RWPE2 (cell line): Measurements from ENCODE around the gene WFIKKN2.

Experiments
- ATAC-seq: fragments of 200-7000 bp; cut with Tn5 transposase; 3 replicates; pipeline ENCODE4 v1.9.1; 2021; ENCODE audit warnings: low read depth
- DNase-seq: peaks from one replicate; pipeline ENCODE4 v3.0.0-alpha.2; 2020; ENCODE audit warnings: low spot score
- H3K27ac ChIP-seq: fragments of 450-650 bp; 2 replicates; pipeline ENCODE4 v1.5.1; 2017; ENCODE audit warnings: mild to moderate bottlenecking; ENCODE audit not compliant: poor library complexity, severe bottlenecking
- H3K27me3 ChIP-seq: fragments of 250-450 bp; sonication (Bioruptor Pico); 2 replicates; pipeline ENCODE4 v1.5.1; 2021; ENCODE audit warnings: mild to moderate bottlenecking, moderate library complexity; ENCODE audit not compliant: insufficient read depth, poor library complexity, severe bottlenecking
- H3K36me3 ChIP-seq: fragments of 250-450 bp; sonication (Bioruptor Pico); 2 replicates; pipeline ENCODE4 v1.5.1; 2020; ENCODE audit warnings: low read depth, mild to moderate bottlenecking, moderate library complexity
- H3K4me1 ChIP-seq: fragments of 250-450 bp; sonication (Bioruptor Pico); 2 replicates; pipeline ENCODE4 v1.5.1; 2021; ENCODE audit warnings: mild to moderate bottlenecking, moderate library complexity; ENCODE audit not compliant: insufficient read depth, poor library complexity, severe bottlenecking
- H3K4me3 ChIP-seq: fragments of 250-450 bp; sonication (Bioruptor Pico); 2 replicates; pipeline ENCODE4 v1.5.1; 2021; ENCODE audit warnings: mild to moderate bottlenecking, moderate library complexity; ENCODE audit not compliant: severe bottlenecking
- H3K9me3 ChIP-seq: fragments of 250-450 bp; sonication (Bioruptor Pico); 2 replicates; pipeline ENCODE4 v1.5.1; 2021; ENCODE audit warnings: mild to moderate bottlenecking, moderate library complexity; ENCODE audit not compliant: severe bottlenecking
- CTCF ChIP-seq: fragments of 450-650 bp; IDR thresholded peaks from one replicate; pipeline ENCODE4 v1.5.1; 2017; ENCODE audit warnings: mild to moderate bottlenecking, moderate library complexity; ENCODE audit not compliant: poor library complexity, severe bottlenecking

The WFIKKN2 gene

GRCh38 chr17:50830994-50831393 lies 4.4 kb upstream of the WFIKKN2 start:
- no peak for DNase-seq
- TF ChIP-seq CTCF: no peak
- Histone ChIP-seq H3K36me3 (no peaks in the 10 kb centered on the region), H3K9me3 (no peaks in the 10 kb centered on the region), H3K4me1 (no peaks in the 10 kb centered on the region), H3K4me3 (no peak overlapping the region), H3K27ac (no peak overlapping the region), H3K27me3 (no peaks in the 10 kb centered on the region)
- ATAC-seq: no peak

- no peak overlapping the region for H3K27ac ChIP-seq
- TF ChIP-seq CTCF: no peak
Measured at GRCh38 chr17:50831471-50831928, 3.9 kb upstream of the WFIKKN2 start.

GRCh38 chr17:50832267-50832863 lies 3.0 kb upstream of the WFIKKN2 start:
- no peak for TF ChIP-seq CTCF
- Histone ChIP-seq H3K36me3 (no peaks in the 10 kb centered on the region), H3K9me3 (no peaks in the 10 kb centered on the region), H3K4me3 (no peak overlapping the region), H3K27me3 (no peaks in the 10 kb centered on the region), H3K4me1 (no peaks in the 10 kb centered on the region), H3K27ac (no peak overlapping the region)
- DNase-seq (no peak), ATAC-seq (no peak)

More at GRCh38 chr17:50831471-50831928, 3.9 kb upstream of the WFIKKN2 start:
- H3K27me3 ChIP-seq: no peaks in the 10 kb centered on the region
- H3K4me3 ChIP-seq: no peak overlapping the region
- H3K9me3 ChIP-seq: no peaks in the 10 kb centered on the region
- DNase-seq: no peak
- H3K4me1 ChIP-seq: no peaks in the 10 kb centered on the region
- H3K36me3 ChIP-seq: no peaks in the 10 kb centered on the region
- ATAC-seq: no peak

- Histone ChIP-seq H3K4me1 (no peaks in the 10 kb centered on the region), H3K9me3 (no peaks in the 10 kb centered on the region), H3K4me3 (no peak overlapping the region), H3K27ac (no peak overlapping the region), H3K36me3 (no peaks in the 10 kb centered on the region), H3K27me3 (no peaks in the 10 kb centered on the region)
- ATAC-seq: no peak
- DNase-seq: no peak
- no peak for TF ChIP-seq CTCF
Measured at GRCh38 chr17:50832864-50833381, 2.5 kb upstream of the WFIKKN2 start.
